NCI-H1436 (cell line): ENCODE data around the gene TRIM15.
"Not testable (repeated sequence)": the region's sequence is repeated elsewhere in the genome, so short reads cannot be mapped to it uniquely, and the experiment has no call there.

Experiments
- DNase-seq: peaks from one replicate; lab custom pipeline; 2025; lab: John Stamatoyannopoulos, UW

Gene TRIM15

GRCh38 chr6:30198166-30199084 is 35.1 kb downstream of the TRIM15 start:
- no peak for DNase-seq

- no peak for DNase-seq
Measured at GRCh38 chr6:30200551-30201281, 37.4 kb downstream of the TRIM15 start.

- no peak for DNase-seq
Measured at GRCh38 chr6:30202366-30202765, 39.0 kb downstream of the TRIM15 start.

DNA sequence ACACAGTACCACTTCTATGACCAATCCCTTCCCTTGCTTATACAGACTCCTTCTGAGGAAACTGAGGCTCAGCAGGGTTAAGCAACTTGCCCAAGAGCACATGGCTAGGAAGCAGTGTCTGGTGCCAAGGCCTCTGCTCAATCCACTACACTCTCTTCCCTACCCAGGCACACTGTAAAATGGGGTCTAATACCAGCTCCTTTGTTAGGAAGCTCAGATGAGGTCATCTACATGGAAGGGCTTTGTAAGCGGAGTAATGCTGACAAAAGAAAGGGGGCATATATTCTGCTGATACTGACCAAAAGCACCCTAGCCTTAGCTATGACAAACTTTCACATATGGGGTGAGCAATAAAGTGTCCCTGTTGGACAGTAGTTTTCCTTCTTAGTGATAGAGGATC is 40.8 kb downstream of the TRIM15 start:
- no peak for DNase-seq

GRCh38 chr6:30206152-30206551 is 42.8 kb downstream of the TRIM15 start:
- DNase-seq, result no peak

DNA sequence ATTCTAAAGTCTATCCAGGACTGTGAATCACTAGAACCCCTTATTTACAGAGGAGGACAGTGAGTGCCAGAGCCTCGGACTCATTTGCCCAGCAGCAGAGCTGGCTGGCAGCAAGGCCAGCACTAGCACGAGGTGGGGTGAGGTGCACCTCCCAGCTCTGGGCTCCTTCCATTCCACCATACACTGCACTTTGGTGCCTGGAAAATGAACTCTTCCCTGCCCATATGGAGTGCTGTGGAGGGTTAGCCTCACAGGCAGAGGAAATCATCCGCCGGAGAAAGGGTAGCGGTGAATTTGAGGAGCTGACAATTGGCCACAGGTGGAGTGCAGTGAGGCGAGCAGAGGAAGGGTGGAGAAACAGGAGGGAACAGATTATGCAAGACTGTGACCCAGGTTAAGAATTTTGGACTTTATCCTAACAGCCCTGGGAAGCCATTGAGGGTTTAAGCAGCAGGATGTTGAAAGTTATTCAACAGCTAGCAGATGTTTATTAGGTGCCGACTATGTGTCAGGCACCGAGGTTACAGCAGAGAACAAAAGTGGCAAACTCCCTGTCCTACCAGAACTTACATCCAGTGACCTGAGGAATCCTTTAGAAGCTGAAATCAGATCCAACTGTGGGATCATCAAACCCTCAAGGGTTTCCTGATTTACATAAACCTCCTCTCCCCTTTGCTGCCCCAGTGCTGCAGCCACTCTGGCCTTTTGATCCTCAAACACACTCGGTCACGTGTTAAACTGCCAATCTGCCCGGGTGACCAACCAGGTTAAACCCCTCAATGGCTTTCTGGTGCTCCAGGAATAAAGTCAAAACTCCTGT is 43.7 kb downstream of the TRIM15 start:
- DNase-seq, result no peak

DNA sequence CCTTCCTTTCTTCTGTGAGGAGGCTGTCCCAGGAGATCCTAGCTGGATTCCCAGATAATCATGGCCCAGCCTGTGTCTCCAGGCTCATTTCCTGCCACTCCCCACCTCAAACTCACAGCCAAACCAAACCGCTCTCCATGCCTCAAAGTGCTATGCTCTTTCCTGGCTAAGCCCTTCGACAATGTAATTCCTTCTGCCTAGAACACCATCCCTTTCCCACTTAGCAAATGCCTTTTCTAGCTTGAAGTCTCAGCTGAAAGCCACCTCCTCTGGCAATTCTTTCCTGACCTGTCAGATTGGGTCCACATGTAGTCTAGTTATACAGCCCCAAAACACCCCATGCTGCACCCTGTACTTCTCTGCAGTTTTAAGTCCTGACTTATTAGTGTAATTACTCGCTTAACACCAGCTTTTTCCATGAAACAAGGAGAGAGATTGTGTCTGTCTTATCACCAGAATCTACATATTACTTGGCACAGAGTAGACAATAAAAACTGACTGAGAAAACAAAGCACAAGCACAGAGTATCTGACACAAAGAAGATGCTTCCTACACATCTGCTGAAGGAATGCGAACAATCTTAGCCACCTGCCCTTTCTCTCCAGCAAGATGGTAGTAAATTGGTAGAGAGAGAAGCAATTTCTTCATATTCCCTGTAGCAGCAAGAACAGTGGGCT is 44.4 kb downstream of the TRIM15 start:
- DNase-seq, result no peak

GRCh38 chr6:30211306-30211705 is 48.0 kb downstream of the TRIM15 start:
- DNase-seq, result no peak

DNA sequence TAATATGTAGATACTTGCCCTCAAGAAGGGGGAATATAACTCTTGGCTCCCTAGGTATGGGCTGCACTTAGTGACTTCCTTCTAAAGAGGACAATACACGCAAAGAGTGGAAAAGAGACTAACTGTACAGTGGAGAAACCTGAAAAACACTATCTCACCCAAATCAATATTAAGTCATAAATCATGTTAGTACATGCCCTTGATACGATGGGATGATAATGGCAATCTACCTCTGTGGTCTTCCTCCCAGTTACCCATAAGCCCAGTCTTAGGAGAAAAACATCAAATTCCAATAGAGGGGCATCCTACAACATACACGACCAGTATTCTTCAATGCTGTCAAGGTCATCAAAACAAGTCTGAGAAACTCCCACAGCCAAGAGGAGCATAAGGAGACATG is 48.6 kb downstream of the TRIM15 start:
- no peak for DNase-seq

GRCh38 chr6:30212865-30213666 is 49.7 kb downstream of the TRIM15 start, which contains the start of gene TRIM26:
Gene TRIM26 (minus strand): TSS chr6:30213406. CDS start chr6:30199103, 14,303 bp downstream.
- peak; percentile 95 for DNase-seq

- no peak for DNase-seq
Measured at GRCh38 chr6:30213667-30213956, 50.3 kb downstream of the TRIM15 start.

DNA sequence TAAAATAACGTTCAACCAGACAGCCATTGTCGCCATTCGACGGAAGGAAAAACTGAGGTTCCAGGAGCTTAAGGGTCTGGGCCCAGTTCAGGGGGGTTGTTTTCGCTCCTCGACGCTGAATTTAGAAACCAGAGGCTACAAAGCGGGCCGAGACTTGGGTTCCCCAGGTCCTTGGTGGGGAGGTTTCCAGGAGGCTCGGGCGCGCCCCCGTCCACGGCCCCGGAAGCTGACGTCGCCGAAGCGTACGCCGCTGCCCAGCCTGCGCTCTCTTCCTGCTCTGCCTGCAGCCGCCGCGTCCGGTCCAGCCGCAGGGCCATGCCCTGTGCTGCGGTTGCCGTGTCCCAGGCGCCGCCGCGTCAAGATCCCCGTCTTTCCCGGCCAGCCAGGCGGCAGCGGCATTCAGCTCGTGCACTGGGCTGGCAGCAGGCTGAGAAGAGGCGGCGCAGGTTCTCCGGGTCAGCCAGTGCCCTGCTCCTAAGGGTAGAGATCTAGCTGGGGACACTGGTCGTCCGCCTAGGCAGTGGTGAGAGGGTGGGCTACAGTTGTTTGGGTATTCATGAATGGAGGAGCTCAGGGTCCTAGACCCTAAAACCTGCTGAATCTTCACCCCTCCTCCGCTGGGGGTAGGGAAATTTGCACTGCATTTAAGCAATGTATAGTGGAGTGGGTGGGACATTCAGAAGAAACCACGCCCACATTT is 50.8 kb downstream of the TRIM15 start:
- peak; percentile 47 for DNase-seq

DNA sequence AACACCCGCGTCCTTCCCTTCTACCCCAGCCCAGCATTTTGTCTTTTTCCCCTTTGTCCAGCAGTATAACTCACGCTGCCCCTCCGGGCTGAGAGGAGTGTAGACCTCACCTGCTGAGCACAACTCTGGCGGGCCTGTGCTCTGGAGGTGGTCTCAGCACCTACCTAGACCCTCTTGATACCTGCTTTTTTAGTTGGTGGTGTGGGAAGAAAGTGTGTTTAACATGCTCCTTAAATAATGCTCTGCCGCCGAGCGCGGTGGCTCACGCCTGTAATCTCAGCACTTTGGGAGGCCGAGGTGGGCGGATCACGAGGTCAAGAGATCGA is 51.3 kb downstream of the TRIM15 start:
- DNase-seq, result no peak

DNA sequence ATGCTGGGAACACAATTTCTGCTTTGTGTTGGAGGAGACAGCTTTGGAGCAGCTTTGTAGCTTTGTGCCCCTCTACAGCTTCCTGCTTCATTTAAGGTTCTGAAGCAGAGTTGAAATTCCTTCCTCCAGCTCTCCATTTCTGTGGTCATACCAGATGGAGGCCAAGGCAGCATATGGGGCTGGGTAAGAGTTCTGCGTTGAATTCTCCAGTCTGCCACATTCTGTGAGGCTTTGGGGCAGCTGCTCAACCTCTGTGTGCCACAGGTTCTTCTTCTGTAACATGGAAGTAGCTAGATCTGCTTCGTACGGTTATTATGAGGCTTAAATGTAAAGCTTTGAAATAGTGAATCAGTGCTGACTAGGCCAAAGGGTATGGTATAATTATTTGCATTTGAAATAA is 52.8 kb downstream of the TRIM15 start:
- no peak for DNase-seq

DNA sequence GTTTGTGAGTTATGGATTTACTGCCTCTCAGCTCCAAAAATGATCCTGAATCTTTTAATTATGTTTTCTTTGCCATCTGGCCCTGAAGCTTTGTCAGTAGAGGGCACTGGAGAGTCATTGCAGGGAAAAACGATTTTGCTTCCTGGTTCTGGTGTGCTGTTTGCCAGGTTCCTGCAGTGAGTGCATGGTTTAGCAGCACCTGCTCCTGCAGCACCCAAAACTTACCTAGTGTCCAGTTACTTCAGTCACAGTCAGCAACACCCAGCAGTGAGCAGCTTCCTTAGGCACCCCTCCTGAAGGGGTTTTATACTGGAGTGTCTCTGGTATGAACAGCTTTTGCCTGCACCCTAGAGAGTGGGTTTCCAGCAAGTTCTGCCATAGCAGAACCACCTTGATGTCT is 55.9 kb downstream of the TRIM15 start:
- DNase-seq, result peak; percentile 72

- not testable (repeated sequence) for DNase-seq
Measured at GRCh38 chr6:30221395-30221794, 58.0 kb downstream of the TRIM15 start.

- DNase-seq, result not testable (repeated sequence)
Measured at GRCh38 chr6:30221956-30222355, 58.6 kb downstream of the TRIM15 start.
